ENCODE data around the gene SPATA24.

- TF ChIP-seq E2F1 (CRISPR knock-in tag; IDR thresholded peaks at IDR 0.05), result no peak
- no peak for TF ChIP-seq HMGXB4 (CRISPR knock-in tag; IDR thresholded peaks at IDR 0.05; ENCODE audit: borderline replicate concordance in 1 of 2, low read depth in 1 of 2)
- no peak for TF ChIP-seq RAD21 (CRISPR knock-in tag; IDR thresholded peaks at IDR 0.05)
- TF ChIP-seq REST (IDR thresholded peaks at IDR 0.05; ENCODE audit: borderline replicate concordance in 1 of 2, low read depth in 1 of 2, low read length in 2 of 2), result no peak
- no peak for TF ChIP-seq ZNF597 (CRISPR knock-in tag; IDR thresholded peaks at IDR 0.05)
- no peak for TF ChIP-seq ZNF224 (CRISPR knock-in tag; IDR thresholded peaks at IDR 0.05)
- no peak for TF ChIP-seq GTF2F1 (IDR thresholded peaks at IDR 0.05; ENCODE audit: low read length)
- TF ChIP-seq ZNF274 (CRISPR knock-in tag; IDR thresholded peaks at IDR 0.05), result no peak
- no peak for TF ChIP-seq ZNF292 (CRISPR knock-in tag; IDR thresholded peaks at IDR 0.05; ENCODE audit: borderline replicate concordance, low read depth)
- no peak for TF ChIP-seq ZNF335 (CRISPR knock-in tag; IDR thresholded peaks at IDR 0.05)
These were observed 34.7 kb downstream of the SPATA24 start for GRCh38 chr5:139369181-139369580.

Measured in HepG2 (cell line).